Mesenteric fat pad (tissue), 1 donor: ENCODE results near the gene TCF7L1. TPM values are rescaled to one million over a fixed set of nuclear protein-coding genes. Genes with fewer than 3 reads are reported as not detected.

Experiments used
- DNase-seq: peaks from one replicate; pipeline ENCODE4 v3.0.0-alpha.2; 2020; ENCODE audit warnings: low spot score
- total RNA-seq: library from RNA; stranded (reverse); fragmentation: NEBNext Ultra II Directional; extraction: Animal tissue kit (Norgen Biotek cat#: 25700); gene quantifications from one replicate; pipeline ENCODE4 v1.2.1, GENCODE V29; 2021
- donor health status: DM: yes; HTN: yes; CAD: no.

Gene TCF7L1
- total RNA-seq, 1 donor from 2014 or later = 27.8 TPM

- DNase-seq = no peak
Observed at GRCh38 chr2:85160966-85161960, 28.1 kb downstream of the TCF7L1 start.

GRCh38 chr2:85162746-85163301 is 29.6 kb downstream of the TCF7L1 start:
- no peak for DNase-seq

GRCh38 chr2:85163675-85164074 is 30.5 kb downstream of the TCF7L1 start:
- DNase-seq = no peak

GRCh38 chr2:85164145-85164569 is 31.0 kb downstream of the TCF7L1 start:
- DNase-seq = peak; percentile 41

- DNase-seq = peak; percentile 67
Observed at GRCh38 chr2:85165088-85165690, 32.0 kb downstream of the TCF7L1 start.

GRCh38 chr2:85166021-85166420 is 32.8 kb downstream of the TCF7L1 start:
- DNase-seq = no peak

- DNase-seq = no peak
Observed at GRCh38 chr2:85167479-85167878, 34.3 kb downstream of the TCF7L1 start.

- DNase-seq = peak; percentile 35
Observed at GRCh38 chr2:85168942-85169341, 35.8 kb downstream of the TCF7L1 start.

- peak; percentile 33 for DNase-seq
Observed at GRCh38 chr2:85169581-85169980, 36.4 kb downstream of the TCF7L1 start.

GRCh38 chr2:85170938-85171475 is 37.8 kb downstream of the TCF7L1 start:
- no peak for DNase-seq

GRCh38 chr2:85171916-85172315 is 38.7 kb downstream of the TCF7L1 start:
- no peak for DNase-seq

GRCh38 chr2:85173909-85174308 is 40.7 kb downstream of the TCF7L1 start:
- DNase-seq = no peak

GRCh38 chr2:85174943-85175342 is 41.8 kb downstream of the TCF7L1 start:
- DNase-seq = no peak

- no peak for DNase-seq
Observed at GRCh38 chr2:85175369-85176299, 42.4 kb downstream of the TCF7L1 start.

GRCh38 chr2:85177031-85177824 is 44.0 kb downstream of the TCF7L1 start:
- DNase-seq = no peak

GRCh38 chr2:85178154-85178553 is 45.0 kb downstream of the TCF7L1 start:
- DNase-seq = no peak

- DNase-seq = no peak
Observed at GRCh38 chr2:85178980-85179411, 45.8 kb downstream of the TCF7L1 start.

- DNase-seq = no peak
Observed at GRCh38 chr2:85179541-85179940, 46.3 kb downstream of the TCF7L1 start.

- DNase-seq = no peak
Observed at GRCh38 chr2:85180322-85181133, 47.3 kb downstream of the TCF7L1 start.
